ENCODE results near the gene CUEDC2. TPM values are rescaled to one million over a fixed set of nuclear protein-coding genes. Genes with fewer than 3 reads are reported as not detected.
A peak's percentile ranks its signal among the peaks of the same experiment; 100 is the strongest.

Gene CUEDC2
- total RNA-seq, 1 donor from 2014 or later: 64.2 TPM

- no peak overlapping the region for H3K4me3 Mint-ChIP-seq
- intact Hi-C loops (cut with micrococcal nuclease): no loop called here
- no peaks in the 10 kb centered on the region for H3K27me3 Mint-ChIP-seq
- peaks cover 27% of the 10 kb centered on the region for H3K36me3 Mint-ChIP-seq (ENCODE audit: low read depth)
- no peak for DNase-seq
- H3K27ac Mint-ChIP-seq: no peak overlapping the region
- H3K9me3 Mint-ChIP-seq: no peaks in the 10 kb centered on the region
- peaks cover 10% of the 10 kb centered on the region for H3K4me1 Mint-ChIP-seq
Observed at GRCh38 chr10:102382871-102383270, 49.5 kb downstream of the CUEDC2 start.

GRCh38 chr10:102381983-102382382 lies 50.4 kb downstream of the CUEDC2 start:
- Mint-ChIP-seq H3K4me3 (no peak overlapping the region), H3K36me3 (ENCODE audit: low read depth) (peaks cover 30% of the 10 kb centered on the region), H3K9me3 (no peaks in the 10 kb centered on the region), H3K4me1 (peaks cover 10% of the 10 kb centered on the region), H3K27me3 (no peaks in the 10 kb centered on the region), H3K27ac (no peak overlapping the region)
- no peak for DNase-seq
- intact Hi-C loops (cut with micrococcal nuclease): no loop called here

- peaks cover 41% of the 10 kb centered on the region for H3K36me3 Mint-ChIP-seq (ENCODE audit: low read depth)
- H3K27me3 Mint-ChIP-seq: no peaks in the 10 kb centered on the region
- intact Hi-C loops (cut with micrococcal nuclease): no loop called here
- H3K4me3 Mint-ChIP-seq: no peak overlapping the region
- no peak for DNase-seq
- H3K4me1 Mint-ChIP-seq: peaks cover 5% of the 10 kb centered on the region
- no peaks in the 10 kb centered on the region for H3K9me3 Mint-ChIP-seq
- H3K27ac Mint-ChIP-seq: no peak overlapping the region
Observed at GRCh38 chr10:102379383-102379782, 53.0 kb downstream of the CUEDC2 start.

- intact Hi-C loops (cut with micrococcal nuclease): no loop called here
- H3K36me3 Mint-ChIP-seq (ENCODE audit: low read depth): peaks cover 52% of the 10 kb centered on the region
Observed at GRCh38 chr10:102376901-102377300, 55.5 kb downstream of the CUEDC2 start.

GRCh38 chr10:102375867-102376266 lies 56.5 kb downstream of the CUEDC2 start:
- H3K36me3 Mint-ChIP-seq (ENCODE audit: low read depth): peaks cover 55% of the 10 kb centered on the region
- no peaks in the 10 kb centered on the region for H3K4me1 Mint-ChIP-seq
- intact Hi-C loops (cut with micrococcal nuclease): no loop called here
- DNase-seq: no peak
- H3K9me3 Mint-ChIP-seq: no peaks in the 10 kb centered on the region
- no peak overlapping the region for H3K27ac Mint-ChIP-seq
- H3K27me3 Mint-ChIP-seq: no peaks in the 10 kb centered on the region
- no peak overlapping the region for H3K4me3 Mint-ChIP-seq

More at GRCh38 chr10:102376901-102377300, 55.5 kb downstream of the CUEDC2 start:
- no peak for DNase-seq
- H3K27me3 Mint-ChIP-seq: no peaks in the 10 kb centered on the region
- H3K9me3 Mint-ChIP-seq: no peaks in the 10 kb centered on the region
- no peak overlapping the region for H3K4me3 Mint-ChIP-seq
- no peaks in the 10 kb centered on the region for H3K4me1 Mint-ChIP-seq
- no peak overlapping the region for H3K27ac Mint-ChIP-seq

- Mint-ChIP-seq H3K4me3 (no peak overlapping the region), H3K27ac (no peak overlapping the region), H3K9me3 (peaks cover 1% of the 10 kb centered on the region), H3K4me1 (no peaks in the 10 kb centered on the region), H3K27me3 (no peaks in the 10 kb centered on the region), H3K36me3 (ENCODE audit: low read depth) (peaks cover 59% of the 10 kb centered on the region)
- intact Hi-C loops (cut with micrococcal nuclease): no loop called here
- DNase-seq: peak; percentile 62
Observed at GRCh38 chr10:102375250-102375649, 57.1 kb downstream of the CUEDC2 start.

Other genes starting within 250 kb of the CUEDC2 start
- 0.14 TPM in 1 of 2 replicates, not detected in the other for gene ELOVL3, start 206.3 kb downstream of the CUEDC2 start, total RNA-seq
- 0.54 and 0.86 TPM in 2 replicates for gene PITX3, start 191.1 kb downstream of the CUEDC2 start, total RNA-seq
- gene GBF1, start 187.0 kb downstream of the CUEDC2 start, total RNA-seq: 45.2 and 47.7 TPM in 2 replicates
- gene NFKB2, start 36.9 kb downstream of the CUEDC2 start, total RNA-seq: 300 and 311 TPM in 2 replicates
- 10.4 and 12.1 TPM in 2 replicates for gene PSD, start 13.8 kb downstream of the CUEDC2 start, total RNA-seq
- gene FBXL15, start 11.7 kb downstream of the CUEDC2 start, total RNA-seq: 14.0 and 16.4 TPM in 2 replicates
- 0.33 and 0.52 TPM in 2 replicates for gene C10orf95, start 19.0 kb upstream of the CUEDC2 start, total RNA-seq
- 60.9 and 64.8 TPM in 2 replicates for gene ACTR1A, start 70.1 kb upstream of the CUEDC2 start, total RNA-seq
- 8.4 and 9.9 TPM in 2 replicates for gene SUFU, start 71.4 kb upstream of the CUEDC2 start, total RNA-seq
- 85.5 and 85.7 TPM in 2 replicates for gene TRIM8, start 211.9 kb upstream of the CUEDC2 start, total RNA-seq

Data from activated CD4-positive, alpha-beta T cell treated with anti-CD3 and anti-CD28 coated beads, Interleukin-2, amount 10 ng/mL, durations not matched to agents 24 days and 14 days (primary cell).